ENCODE data around the gene RNASE9. TPM values are rescaled to one million over a fixed set of nuclear protein-coding genes. Genes with fewer than 3 reads are reported as not detected.

Gene RNASE9
- total RNA-seq (not detected), polyA plus RNA-seq (ENCODE audit: insufficient read length in 2 of 2) (not detected)
- long read RNA-seq, donor 1: 0 reads
- long read RNA-seq, donor 2: 0 reads
- long read RNA-seq, donor 3: 0 reads
- long read RNA-seq, donor 4: 0 reads

GRCh38 chr14:20560961-20561360 lies at the start of gene RNASE9:
Gene RNASE9 (minus strand): TSS chr14:20561047.
- no peaks in the 10 kb centered on the region for H3K36me3 ChIP-seq (ENCODE audit: control insufficient read depth, insufficient read depth, low read length)

GRCh38 chr14:20610002-20610765 lies 49.3 kb upstream of the RNASE9 start:
- 4% methylated on average over 20 of the region's 27 CpGs for WGBS (ENCODE audit: insufficient coverage)
- no peaks in the 10 kb centered on the region for H3K27me3 ChIP-seq (ENCODE audit: control insufficient read depth, insufficient read depth, low read length)
- no peaks in the 10 kb centered on the region for H3K36me3 ChIP-seq (ENCODE audit: control insufficient read depth, insufficient read depth, low read length)
- peaks cover 3% of the 10 kb centered on the region for H3K4me1 ChIP-seq (ENCODE audit: control insufficient read depth, insufficient read depth, low read length)
- H3K9me3 ChIP-seq (ENCODE audit: control insufficient read depth, insufficient read depth, low read length): no peaks in the 10 kb centered on the region
- H3K27ac ChIP-seq (ENCODE audit: low read depth, low read length): peak overlapping the region; percentile 29
- peak overlapping the region; percentile 49 for H3K4me3 ChIP-seq (ENCODE audit: low read depth, low read length)
- DNase-seq (ENCODE audit: low read depth in 4 of 6, low spot score in 6 of 6): peak in 3 of 6 donors; percentile 61 to 94 (median 88)

More at GRCh38 chr14:20560961-20561360, at the start of gene RNASE9:
- H3K9me3 ChIP-seq (ENCODE audit: control insufficient read depth, insufficient read depth, low read length): no peaks in the 10 kb centered on the region
- WGBS (ENCODE audit: insufficient coverage): no CpG with 5 or more reads among the region's 3 CpGs
- H3K4me3 ChIP-seq (ENCODE audit: low read depth, low read length): no peak within 1 kb of the TSS
- no peaks in the 10 kb centered on the region for H3K27me3 ChIP-seq (ENCODE audit: control insufficient read depth, insufficient read depth, low read length)
- no peak for DNase-seq (ENCODE audit: low read depth in 4 of 6, low spot score in 6 of 6)
- no peak within 1 kb of the TSS for H3K27ac ChIP-seq (ENCODE audit: low read depth, low read length)
- no peaks in the 10 kb centered on the region for H3K4me1 ChIP-seq (ENCODE audit: control insufficient read depth, insufficient read depth, low read length)

GRCh38 chr14:20609215-20610001 lies 48.6 kb upstream of the RNASE9 start:
- Histone ChIP-seq H3K9me3 (ENCODE audit: control insufficient read depth, insufficient read depth, low read length) (no peaks in the 10 kb centered on the region), H3K27ac (ENCODE audit: low read depth, low read length) (peak overlapping the region; percentile 29), H3K27me3 (ENCODE audit: control insufficient read depth, insufficient read depth, low read length) (no peaks in the 10 kb centered on the region), H3K4me3 (ENCODE audit: low read depth, low read length) (peak overlapping the region; percentile 49), H3K36me3 (ENCODE audit: control insufficient read depth, insufficient read depth, low read length) (no peaks in the 10 kb centered on the region), H3K4me1 (ENCODE audit: control insufficient read depth, insufficient read depth, low read length) (peaks cover 3% of the 10 kb centered on the region)
- DNase-seq (ENCODE audit: low read depth in 4 of 6, low spot score in 6 of 6): peak in 3 of 6 donors; percentile 87 to 97 (median 95)
- 0% methylated on average over 26 of the region's 44 CpGs for WGBS (ENCODE audit: insufficient coverage)

GRCh38 chr14:20608383-20609110 lies 47.7 kb upstream of the RNASE9 start:
- Histone ChIP-seq H3K27me3 (ENCODE audit: control insufficient read depth, insufficient read depth, low read length) (no peaks in the 10 kb centered on the region), H3K27ac (ENCODE audit: low read depth, low read length) (no peak overlapping the region), H3K9me3 (ENCODE audit: control insufficient read depth, insufficient read depth, low read length) (no peaks in the 10 kb centered on the region), H3K36me3 (ENCODE audit: control insufficient read depth, insufficient read depth, low read length) (no peaks in the 10 kb centered on the region), H3K4me1 (ENCODE audit: control insufficient read depth, insufficient read depth, low read length) (peaks cover 2% of the 10 kb centered on the region), H3K4me3 (ENCODE audit: low read depth, low read length) (no peak overlapping the region)
- 60% methylated on average over 1 of the region's 7 CpGs for WGBS (ENCODE audit: insufficient coverage)
- DNase-seq (ENCODE audit: low read depth in 4 of 6, low spot score in 6 of 6): no peak

GRCh38 chr14:20607617-20608016 lies 46.8 kb upstream of the RNASE9 start:
- Histone ChIP-seq H3K27me3 (ENCODE audit: control insufficient read depth, insufficient read depth, low read length) (no peaks in the 10 kb centered on the region), H3K27ac (ENCODE audit: low read depth, low read length) (no peak overlapping the region), H3K9me3 (ENCODE audit: control insufficient read depth, insufficient read depth, low read length) (no peaks in the 10 kb centered on the region), H3K4me3 (ENCODE audit: low read depth, low read length) (no peak overlapping the region), H3K4me1 (ENCODE audit: control insufficient read depth, insufficient read depth, low read length) (no peaks in the 10 kb centered on the region), H3K36me3 (ENCODE audit: control insufficient read depth, insufficient read depth, low read length) (no peaks in the 10 kb centered on the region)
- 100% methylated on average over 1 of the region's 5 CpGs for WGBS (ENCODE audit: insufficient coverage)
- DNase-seq (ENCODE audit: low read depth in 4 of 6, low spot score in 6 of 6): no peak

GRCh38 chr14:20606902-20607242 lies 46.0 kb upstream of the RNASE9 start:
- no peak for DNase-seq (ENCODE audit: low read depth in 4 of 6, low spot score in 6 of 6)
- Histone ChIP-seq H3K4me1 (ENCODE audit: control insufficient read depth, insufficient read depth, low read length) (no peaks in the 10 kb centered on the region), H3K9me3 (ENCODE audit: control insufficient read depth, insufficient read depth, low read length) (no peaks in the 10 kb centered on the region), H3K27me3 (ENCODE audit: control insufficient read depth, insufficient read depth, low read length) (no peaks in the 10 kb centered on the region), H3K4me3 (ENCODE audit: low read depth, low read length) (no peak overlapping the region), H3K36me3 (ENCODE audit: control insufficient read depth, insufficient read depth, low read length) (no peaks in the 10 kb centered on the region), H3K27ac (ENCODE audit: low read depth, low read length) (no peak overlapping the region)
- WGBS (ENCODE audit: insufficient coverage): no CpG with 5 or more reads among the region's 2 CpGs

GRCh38 chr14:20606190-20606901 lies 45.5 kb upstream of the RNASE9 start:
- no peaks in the 10 kb centered on the region for H3K4me1 ChIP-seq (ENCODE audit: control insufficient read depth, insufficient read depth, low read length)
- H3K27ac ChIP-seq (ENCODE audit: low read depth, low read length): no peak overlapping the region
- DNase-seq (ENCODE audit: low read depth in 4 of 6, low spot score in 6 of 6): peak in 1 of 6 donors; percentile 26
- no peaks in the 10 kb centered on the region for H3K9me3 ChIP-seq (ENCODE audit: control insufficient read depth, insufficient read depth, low read length)
- no peak overlapping the region for H3K4me3 ChIP-seq (ENCODE audit: low read depth, low read length)
- H3K36me3 ChIP-seq (ENCODE audit: control insufficient read depth, insufficient read depth, low read length): no peaks in the 10 kb centered on the region
- 35% methylated on average over 7 of the region's 8 CpGs for WGBS (ENCODE audit: insufficient coverage)
- H3K27me3 ChIP-seq (ENCODE audit: control insufficient read depth, insufficient read depth, low read length): no peaks in the 10 kb centered on the region

- no peaks in the 10 kb centered on the region for H3K36me3 ChIP-seq (ENCODE audit: control insufficient read depth, insufficient read depth, low read length)
- H3K4me3 ChIP-seq (ENCODE audit: low read depth, low read length): no peak overlapping the region
- H3K27me3 ChIP-seq (ENCODE audit: control insufficient read depth, insufficient read depth, low read length): no peaks in the 10 kb centered on the region
- H3K9me3 ChIP-seq (ENCODE audit: control insufficient read depth, insufficient read depth, low read length): no peaks in the 10 kb centered on the region
- no peak overlapping the region for H3K27ac ChIP-seq (ENCODE audit: low read depth, low read length)
- peak in 2 of 6 donors; percentile 50 to 56 for DNase-seq (ENCODE audit: low read depth in 4 of 6, low spot score in 6 of 6)
- H3K4me1 ChIP-seq (ENCODE audit: control insufficient read depth, insufficient read depth, low read length): no peaks in the 10 kb centered on the region
- 71% methylated on average over 12 of the region's 13 CpGs for WGBS (ENCODE audit: insufficient coverage)
These were observed 43.2 kb upstream of the RNASE9 start for GRCh38 chr14:20603813-20604690.

Data from spinal cord (tissue), 10 donors.